HepG2 (cell line): ENCODE data around the gene PIP4K2C. TPM values are rescaled to one million over a fixed set of nuclear protein-coding genes. Genes with fewer than 3 reads are reported as not detected.

Experiments used
- ATAD3A ChIP-seq: sonication (generic); formaldehyde crosslinking; IDR thresholded peaks from 2 replicates; pipeline ENCODE4 v1.4.0; 2020; ENCODE audit warnings: missing genetic modification reagents
- EED ChIP-seq: sonication (generic); formaldehyde crosslinking; IDR thresholded peaks from 2 replicates; pipeline ENCODE4 v1.5.0; 2020; ENCODE audit warnings: mild to moderate bottlenecking, missing genetic modification reagents
- HNRNPK ChIP-seq: fragments of 200-400 bp; formaldehyde crosslinking; IDR thresholded peaks from 2 replicates; pipeline ENCODE4 v1.6.1; 2018; ENCODE audit warnings: low read length, low read depth, moderate library complexity, mild to moderate bottlenecking; ENCODE audit not compliant: poor library complexity, severe bottlenecking
- PRPF4 ChIP-seq: fragments of 200-400 bp; formaldehyde crosslinking; IDR thresholded peaks from 2 replicates; pipeline ENCODE4 v1.6.1; 2016; ENCODE audit warnings: low read length, low read depth; ENCODE audit not compliant: poor library complexity, severe bottlenecking
- SP1 ChIP-seq, 2 experiments: fragments of 450-650 bp in 1 of 2; sonication (generic) in 1 of 2; formaldehyde crosslinking in 1 of 2; IDR thresholded peaks; 2 replicates each; pipeline versions ENCODE4 v1.4.0 to v1.6.1; 2016 to 2020; ENCODE audit warnings: missing genetic modification reagents in 1 of 2
- THAP11 ChIP-seq: IDR thresholded peaks from 2 replicates; pipeline ENCODE4 v1.6.1; 2016; ENCODE audit warnings: missing biosample characterization, missing genetic modification reagents
- THAP7 ChIP-seq: sonication (generic); formaldehyde crosslinking; IDR thresholded peaks from 2 replicates; pipeline ENCODE4 v1.8.1; 2023; ENCODE audit warnings: mild to moderate bottlenecking, missing genetic modification reagents
- YEATS4 ChIP-seq: sonication (generic); formaldehyde crosslinking; IDR thresholded peaks from 2 replicates; pipeline ENCODE4 v1.4.0; 2020; ENCODE audit warnings: missing genetic modification reagents, borderline replicate concordance
- ZMAT3 ChIP-seq: sonication (generic); formaldehyde crosslinking; conservative IDR thresholded peaks from 2 replicates; pipeline ENCODE4 v1.7.0; 2021; ENCODE audit warnings: missing genetic modification reagents
- ZNF136 ChIP-seq: sonication (generic); formaldehyde crosslinking; IDR thresholded peaks from 2 replicates; pipeline ENCODE4 v1.8.1; 2022; ENCODE audit warnings: low read depth, mild to moderate bottlenecking, moderate library complexity, missing genetic modification reagents
- ZNF407 ChIP-seq: sonication (generic); formaldehyde crosslinking; IDR thresholded peaks from one replicate; pipeline ENCODE4 v1.5.1; 2020; ENCODE audit warnings: mild to moderate bottlenecking, missing genetic modification reagents; ENCODE audit errors: not compliant biosample characterization
- ZNF430 ChIP-seq: sonication (generic); formaldehyde crosslinking; IDR thresholded peaks from 2 replicates; pipeline ENCODE4 v1.9.0; 2021; ENCODE audit warnings: mild to moderate bottlenecking, missing genetic modification reagents
- ZNF703 ChIP-seq: sonication (generic); formaldehyde crosslinking; IDR thresholded peaks from 2 replicates; pipeline ENCODE4 v1.5.1; 2020; ENCODE audit warnings: missing genetic modification reagents, mild to moderate bottlenecking, moderate library complexity, borderline replicate concordance
- polyA plus RNA-seq, 8 experiments: library from polyadenylated mRNA; depleted of rRNA in 3 of 8; stranded (reverse) in 7 of 8; unstranded in 1 of 8; fragments of >200 nt; fragmentation: Illumina TruSeq in 4 of 8; extraction: Trizol in 4 of 8; gene quantifications; 2 replicates each; pipeline versions ENCODE4 v1.2.1 to v1.2.3, GENCODE V29; 2011 to 2016; ENCODE audit warnings: low read depth in 4 of 8, missing spikeins in 1 of 8, mixed read lengths in 1 of 8; ENCODE audit not compliant: insufficient read depth in 1 of 8
- total RNA-seq, 5 experiments: library from RNA; depleted of rRNA; stranded (reverse); fragments of >200 nt; fragmentation: Illumina TruSeq; extraction: Trizol; gene quantifications; 2 replicates each; pipeline ENCODE4 v1.2.3, GENCODE V29; 2016; ENCODE audit warnings: low read depth in 1 of 5
- TF ChIP-seq, protein P1 (sequence below): sonication (generic); formaldehyde crosslinking; IDR thresholded peaks from 2 replicates; pipeline ENCODE4 v1.8.1; 2023; ENCODE audit warnings: mild to moderate bottlenecking, missing genetic modification reagents, borderline replicate concordance

The PIP4K2C gene
- total and polyA plus RNA-seq, 2 of the 13 experiments (the other 11 are each of a cell fraction or from before 2014, with no cell fraction given): 23.3 to 26.4 TPM

DNA sequence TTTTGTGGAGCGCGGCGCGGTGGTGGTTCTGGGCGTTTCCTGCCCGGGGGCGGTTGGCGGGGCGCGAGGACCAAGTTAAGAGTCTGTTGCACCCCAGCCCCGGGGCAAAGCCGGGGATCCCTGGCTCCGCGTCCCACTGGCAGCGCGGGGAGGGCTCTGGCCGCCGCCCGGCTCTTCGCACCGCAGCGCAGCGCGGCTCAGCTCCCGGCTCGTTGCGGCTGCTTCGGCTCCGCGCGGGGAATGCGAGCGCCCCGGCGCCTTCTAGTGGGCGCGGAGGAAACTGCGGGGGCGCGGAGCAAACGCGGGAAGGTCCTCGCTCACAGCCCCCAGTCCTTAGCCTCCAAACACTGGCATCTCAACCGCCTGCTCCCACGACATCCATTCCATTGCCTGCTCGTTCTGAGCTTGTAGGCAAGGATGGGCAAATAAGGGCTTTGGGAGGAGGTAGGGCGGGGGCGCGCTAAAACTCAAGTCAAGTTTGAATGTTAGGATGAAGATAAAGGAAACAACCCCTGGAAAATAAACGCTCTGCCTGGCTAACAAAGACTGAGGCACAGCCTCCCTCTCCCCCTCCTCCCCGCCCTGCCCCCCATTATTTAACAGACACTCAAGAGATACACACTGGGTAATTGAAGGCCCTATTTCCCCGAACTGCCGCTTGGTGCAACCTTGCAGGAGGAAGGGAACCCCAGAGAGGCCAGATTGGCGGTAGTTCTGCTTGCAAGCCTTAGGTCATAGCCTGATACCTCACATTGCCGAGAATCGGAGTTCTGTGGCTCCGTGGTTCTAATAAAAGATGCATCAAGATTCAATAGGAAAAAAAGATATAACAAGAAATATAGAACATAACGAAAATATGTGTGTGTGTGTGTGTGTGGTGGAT lies 42.2 kb downstream of the PIP4K2C start, which contains the start of gene B4GALNT1 (continued):
- TF ChIP-seq ZNF407 (peak; percentile 43), YEATS4 (no peak), ATAD3A (no peak), ZNF136 (CRISPR knock-in tag) (no peak), SP1 (IDR thresholded peaks at IDR 0.05) (no peak), SP1 (CRISPR knock-in tag; IDR thresholded peaks at IDR 0.05) (no peak), ZNF703 (CRISPR knock-in tag) (no peak), ZNF430 (0 out of 2 replicates have a peak, but pooled peaks have one; percentile 70), ZMAT3 (CRISPR knock-in tag) (peak; percentile 38; the same call in 1 of the 2 replicates), PRPF4 (no peak), EED (CRISPR knock-in tag) (no peak), THAP11 (peak; percentile 61), HNRNPK (no peak), THAP7 (CRISPR knock-in tag) (no peak)
- TF ChIP-seq, protein P1, sequence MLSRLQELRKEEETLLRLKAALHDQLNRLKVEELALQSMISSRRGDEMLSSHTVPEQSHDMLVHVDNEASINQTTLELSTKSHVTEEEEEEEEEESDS (CRISPR knock-in tag): no peak
